ENCODE results near the gene DEGS1. TPM values are rescaled to one million over a fixed set of nuclear protein-coding genes. Genes with fewer than 3 reads are reported as not detected.

Gene DEGS1
- total RNA-seq, 1 donor from 2014 or later = 55.5 TPM

- H3K9me3 Mint-ChIP-seq = peaks cover 3% of the 10 kb centered on the region
- ChIA-PET POLR2A (interaction anchor here (0.6 to 4.1 kb wide), 13 partner anchors 9 to 338 kb away, joined by 3 to 59 read pairs (median 13); partner anchors contain the start of genes FBXO28, NVL and TP53BP2), CTCF (interaction anchor here (1.1 to 1.9 kb wide), 4 partner anchors 10 to 67 kb away, joined by 3 to 6 read pairs (median 4); no protein-coding TSS in a partner anchor)
- H3K4me1 Mint-ChIP-seq = peaks cover 63% of the 10 kb centered on the region
- TF ChIP-seq CTCF (IDR thresholded peaks at IDR 0.05) = no peak
- ATAC-seq (ENCODE audit: low read depth) (peak; percentile 52), DNase-seq (peak; percentile 75)
- H3K27me3 Mint-ChIP-seq = no peaks in the 10 kb centered on the region
- intact Hi-C loops (cut with micrococcal nuclease) = loop anchor here (1.0 to 10.0 kb wide), 9 partner anchors 9 to 1841 kb away; partner anchors contain the start of genes CNIH4, FBXO28, NVL and WDR26
- H3K36me3 Mint-ChIP-seq (ENCODE audit: low read depth) = peaks cover 26% of the 10 kb centered on the region
- peak overlapping the region; percentile 86 for H3K27ac Mint-ChIP-seq
- H3K4me3 Mint-ChIP-seq = peak overlapping the region; percentile 90
These were observed 712 bp downstream of the DEGS1 start for GRCh38 chr1:224183591-224184312.

GRCh38 chr1:224185208-224185607 is 2.2 kb downstream of the DEGS1 start:
- Mint-ChIP-seq H3K27ac (peak overlapping the region; percentile 86), H3K4me3 (peak overlapping the region; percentile 90), H3K4me1 (peaks cover 72% of the 10 kb centered on the region), H3K36me3 (ENCODE audit: low read depth) (peaks cover 36% of the 10 kb centered on the region), H3K9me3 (peaks cover 3% of the 10 kb centered on the region), H3K27me3 (no peaks in the 10 kb centered on the region)
- ATAC-seq (ENCODE audit: low read depth) (no peak), DNase-seq (no peak)
- CTCF ChIA-PET = interaction anchor here (1.3 kb wide), 1 partner anchor 8 kb away, joined by 3 read pairs; no protein-coding TSS in a partner anchor
- POLR2A ChIA-PET = interaction anchor here (0.7 to 1.7 kb wide), 3 partner anchors 16 to 152 kb away, joined by 3 to 5 read pairs (median 4); no protein-coding TSS in a partner anchor
- intact Hi-C loops (cut with micrococcal nuclease) = loop anchor here (10.0 kb wide), 1 partner anchor 1840 kb away; no protein-coding TSS in a partner anchor
- no peak for TF ChIP-seq CTCF (IDR thresholded peaks at IDR 0.05)

- CTCF ChIA-PET = no interaction called here
- intact Hi-C loops (cut with micrococcal nuclease) = loop anchor here (10.0 kb wide), 1 partner anchor 1837 kb away; no protein-coding TSS in a partner anchor
- H3K27ac Mint-ChIP-seq = peak overlapping the region; percentile 41
- H3K4me1 Mint-ChIP-seq = peaks cover 62% of the 10 kb centered on the region
- DNase-seq = no peak
- POLR2A ChIA-PET = interaction anchor here (1.0 kb wide), 1 partner anchor 48 kb away, joined by 3 read pairs; no protein-coding TSS in a partner anchor
- no peak for ATAC-seq (ENCODE audit: low read depth)
- no peaks in the 10 kb centered on the region for H3K27me3 Mint-ChIP-seq
- peak overlapping the region; percentile 32 for H3K4me3 Mint-ChIP-seq
- H3K9me3 Mint-ChIP-seq = peaks cover 3% of the 10 kb centered on the region
- H3K36me3 Mint-ChIP-seq (ENCODE audit: low read depth) = peaks cover 55% of the 10 kb centered on the region
- no peak for TF ChIP-seq CTCF (IDR thresholded peaks at IDR 0.05)
These were observed 5.2 kb downstream of the DEGS1 start for GRCh38 chr1:224188286-224188685.

GRCh38 chr1:224189561-224189960 is 6.5 kb downstream of the DEGS1 start:
- no peak for TF ChIP-seq CTCF (IDR thresholded peaks at IDR 0.05)
- Mint-ChIP-seq H3K4me3 (no peak overlapping the region), H3K9me3 (peaks cover 3% of the 10 kb centered on the region), H3K27ac (no peak overlapping the region), H3K4me1 (peaks cover 55% of the 10 kb centered on the region), H3K36me3 (ENCODE audit: low read depth) (peaks cover 60% of the 10 kb centered on the region), H3K27me3 (no peaks in the 10 kb centered on the region)
- DNase-seq (no peak), ATAC-seq (ENCODE audit: low read depth) (no peak)
- ChIA-PET CTCF (no interaction called here), POLR2A (no interaction called here)
- intact Hi-C loops (cut with micrococcal nuclease) = loop anchor here (10.0 kb wide), 1 partner anchor 1835 kb away; no protein-coding TSS in a partner anchor
